ENCODE results near the gene KLKB1. TPM values are rescaled to one million over a fixed set of nuclear protein-coding genes. Genes with fewer than 3 reads are reported as not detected.

The KLKB1 gene
- total RNA-seq, 1 experiment from 2014 or later: not detected

Other genes starting within 250 kb of the KLKB1 start
- 0.41 TPM for gene TLR3, start 158.4 kb upstream of the KLKB1 start, total RNA-seq (2021; ENCODE audit: unreplicated experiment)
- 0.13 TPM for gene FAM149A, start 122.8 kb upstream of the KLKB1 start, total RNA-seq (2021; ENCODE audit: unreplicated experiment)
- gene CYP4V2, start 35.9 kb upstream of the KLKB1 start, total RNA-seq (2021; ENCODE audit: unreplicated experiment): 1.1 TPM
- not detected for gene F11, start 38.7 kb downstream of the KLKB1 start, total RNA-seq (2021; ENCODE audit: unreplicated experiment)

Data from Panc1 (cell line).